Measurements from ENCODE around the gene ACTG1.
A peak's percentile ranks its signal among the peaks of the same experiment; 100 is the strongest.

ACTG1 gene

DNA sequence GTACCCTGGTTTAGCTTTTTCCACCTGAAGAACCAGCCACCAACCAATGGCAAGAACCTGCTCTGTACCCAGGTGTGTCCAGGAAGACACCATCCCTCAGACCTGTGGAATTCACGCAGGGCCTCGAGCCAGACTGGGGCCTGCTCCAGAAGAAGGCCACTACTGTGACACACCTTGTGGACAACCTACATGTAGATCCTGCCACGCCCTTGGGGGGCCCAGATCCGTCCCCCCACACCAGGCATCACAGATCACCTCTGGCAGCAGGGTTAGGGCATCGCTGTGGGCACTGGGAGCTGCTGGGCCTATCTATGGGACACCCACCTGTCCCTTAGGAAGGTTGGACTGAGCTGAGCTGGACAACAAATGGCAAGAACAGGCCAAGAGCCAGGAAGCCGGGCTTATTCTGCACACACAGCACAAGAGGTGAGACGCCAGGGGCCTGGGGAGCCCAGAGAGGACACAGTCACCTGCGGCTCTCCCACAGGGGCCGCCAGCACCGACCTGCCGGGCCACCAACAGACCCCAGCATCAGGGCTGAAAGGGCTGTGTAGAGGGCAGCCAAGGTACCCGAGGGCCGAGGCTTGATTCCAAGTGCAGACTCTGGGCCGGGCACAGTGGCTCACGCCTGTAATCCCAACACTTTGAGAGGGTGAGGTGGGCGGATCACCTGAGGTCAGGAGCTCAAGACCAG, 31.8 kb upstream of the ACTG1 start:
- no peak for DNase-seq

DNA sequence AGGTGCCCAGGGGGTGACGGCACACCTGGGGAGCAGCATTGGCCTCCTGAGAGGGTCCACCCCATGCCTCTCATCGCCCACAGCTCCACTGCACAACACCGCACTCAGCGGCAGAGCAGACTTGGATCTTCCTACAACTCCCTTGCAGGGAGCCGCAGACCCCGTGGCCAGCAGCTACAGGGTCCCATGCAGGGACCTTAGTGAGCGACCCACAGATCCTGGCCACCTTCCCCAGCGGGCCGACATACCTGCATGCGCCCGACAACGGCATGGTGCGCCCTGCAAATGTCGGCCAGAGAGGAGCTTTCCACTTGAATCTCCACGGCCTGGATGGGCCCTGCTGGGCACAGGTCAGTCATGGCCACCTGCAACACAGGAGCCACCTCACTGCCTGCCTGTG, 31.2 kb upstream of the ACTG1 start:
- DNase-seq, result no peak

DNA sequence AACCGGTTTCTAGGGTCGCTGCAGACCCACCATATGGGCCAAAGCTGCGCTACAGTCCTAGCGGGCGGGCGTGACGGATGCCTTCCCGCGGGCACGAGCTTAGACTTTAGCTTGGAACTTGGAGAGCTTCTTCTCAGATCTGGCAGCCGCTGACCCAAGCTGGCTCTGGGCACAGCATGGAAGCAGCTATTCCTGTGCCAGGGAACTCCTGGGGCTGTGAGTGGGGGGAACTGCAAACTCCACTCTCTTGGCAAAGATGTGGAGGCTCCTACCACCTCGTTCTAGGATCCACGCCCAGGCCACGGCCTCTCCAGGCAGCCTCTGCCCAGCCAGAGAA, 30.7 kb upstream of the ACTG1 start:
- DNase-seq, result no peak

DNA sequence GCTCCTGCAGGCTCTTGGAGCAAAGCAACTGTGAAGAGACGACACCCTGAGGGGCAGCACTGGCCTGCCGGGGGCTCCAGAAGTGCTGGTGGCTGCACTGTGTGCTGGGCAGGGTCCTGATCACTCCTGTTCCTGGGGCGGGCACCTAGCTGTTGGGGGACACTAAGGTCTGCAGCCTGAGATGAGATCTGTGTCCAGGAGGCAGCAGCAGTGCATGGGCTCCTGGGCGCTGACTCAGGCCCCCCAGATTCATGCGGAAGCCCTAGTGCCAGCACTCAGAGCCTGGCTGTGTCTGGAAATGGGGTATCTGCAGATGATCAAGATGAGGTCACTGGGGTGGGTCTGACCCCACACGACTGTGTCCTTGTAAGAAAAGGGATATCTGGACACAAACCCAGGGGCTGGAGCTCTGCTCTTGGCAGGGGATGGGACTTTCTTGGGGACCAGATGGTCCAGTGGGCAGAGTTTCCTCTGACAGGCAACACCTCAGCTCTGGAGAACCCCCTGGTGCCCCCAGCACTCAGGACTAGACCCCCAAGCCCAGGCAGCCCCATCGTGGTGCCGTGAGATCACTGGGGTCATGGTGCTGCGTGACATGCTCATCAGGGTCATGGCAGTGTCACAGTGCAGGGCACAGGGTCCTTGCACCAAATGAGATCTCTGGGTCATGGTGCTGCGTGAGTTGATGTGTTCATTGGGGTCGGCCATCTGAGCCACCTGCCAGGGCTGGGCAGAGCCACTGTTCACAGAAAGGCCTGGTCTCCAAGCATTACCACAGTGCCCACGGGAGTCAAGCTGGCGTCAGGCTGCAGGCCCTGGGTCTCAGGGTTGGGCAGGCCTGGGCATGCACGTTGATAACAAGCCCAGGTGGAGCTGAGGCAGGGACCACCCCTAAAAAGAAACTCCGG, 30.1 kb upstream of the ACTG1 start:
- DNase-seq, result no peak

GRCh38 chr17:81541123-81541522, 28.5 kb upstream of the ACTG1 start:
- DNase-seq, result no peak

DNA sequence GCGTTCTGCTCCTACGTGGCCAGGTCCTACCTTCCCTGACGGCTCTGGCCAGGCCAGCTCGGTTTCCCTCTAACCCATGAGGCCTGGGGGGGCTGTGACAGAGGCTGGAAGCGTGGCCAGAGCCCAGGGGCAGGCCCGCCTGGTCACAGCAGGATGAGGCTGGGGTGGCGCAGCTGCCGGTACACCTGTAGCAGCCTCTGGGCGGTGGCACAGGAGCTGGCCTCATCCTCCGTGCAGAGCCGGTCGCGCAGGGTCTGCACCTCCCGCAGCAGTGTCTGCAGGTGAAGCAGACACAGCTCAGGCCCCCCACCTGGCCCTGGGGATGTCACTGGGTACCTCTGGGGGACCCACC, 28.1 kb upstream of the ACTG1 start:
- DNase-seq, result no peak

- DNase-seq, result no peak
Measured at GRCh38 chr17:81539961-81540675, 27.5 kb upstream of the ACTG1 start.

- no peak for DNase-seq
Measured at GRCh38 chr17:81539571-81539900, 26.9 kb upstream of the ACTG1 start.

GRCh38 chr17:81538651-81539570, 26.3 kb upstream of the ACTG1 start:
- DNase-seq, result no peak

DNA sequence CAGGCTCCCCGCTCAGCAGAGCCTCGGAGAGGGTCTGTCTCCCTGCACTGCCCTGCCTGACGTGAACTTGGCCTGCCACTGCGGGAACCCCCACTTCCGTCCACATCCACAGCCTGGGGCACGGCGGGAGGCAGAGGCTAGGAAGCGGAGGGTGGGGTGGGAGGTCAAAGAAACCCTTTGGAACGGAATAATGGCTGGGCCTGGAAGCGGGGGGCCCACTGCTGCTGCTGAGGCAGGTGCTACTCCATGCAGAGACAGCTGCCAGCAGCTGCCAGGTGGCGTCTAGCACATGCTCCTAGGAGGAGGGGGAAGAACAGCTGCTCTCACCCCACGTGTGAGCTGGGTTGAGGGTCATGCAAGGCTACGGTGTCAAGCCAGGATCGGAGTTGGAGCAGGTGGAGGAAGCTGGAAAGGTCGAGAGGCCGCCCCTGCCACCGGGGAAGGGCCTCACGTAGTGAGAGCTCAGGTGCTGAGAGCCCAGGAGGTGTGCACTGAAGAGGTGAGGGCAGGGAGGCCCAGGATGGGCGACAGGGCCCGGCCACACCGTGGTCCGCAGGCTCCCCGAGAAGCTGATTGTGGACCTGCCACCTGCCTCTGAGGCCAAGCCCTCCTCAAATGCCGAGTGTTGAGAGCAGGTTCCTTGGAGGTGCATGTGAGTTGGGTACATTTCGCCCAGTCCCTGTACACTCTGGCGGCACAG, 25.4 kb upstream of the ACTG1 start:
- peak; percentile 78 for DNase-seq

DNA sequence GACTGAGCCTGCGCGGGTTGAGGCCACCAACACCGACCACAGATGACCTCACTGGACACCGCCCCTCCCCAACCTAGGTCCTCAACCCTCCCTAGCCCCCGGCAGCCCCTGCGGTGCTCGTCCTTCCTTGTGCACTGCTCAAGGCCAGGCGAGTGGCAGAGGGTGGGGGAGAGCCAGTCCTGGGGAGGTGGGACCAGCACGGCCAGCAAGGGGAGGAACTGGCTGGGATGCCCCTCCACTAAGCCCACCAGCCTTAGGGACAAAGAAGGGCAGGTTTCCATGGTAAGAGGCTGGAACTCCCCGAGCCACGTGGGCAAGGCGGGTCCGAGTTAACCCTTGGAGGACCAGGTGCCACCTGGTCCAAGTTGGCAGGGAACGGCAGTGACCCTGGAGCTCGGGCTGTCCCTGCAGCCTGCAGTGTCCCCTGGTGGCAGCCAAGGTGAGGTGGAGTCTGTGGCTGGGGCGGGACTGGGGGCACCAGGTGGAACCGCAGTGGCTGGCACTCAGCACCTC, 24.8 kb upstream of the ACTG1 start:
- DNase-seq, result peak; percentile 70

DNA sequence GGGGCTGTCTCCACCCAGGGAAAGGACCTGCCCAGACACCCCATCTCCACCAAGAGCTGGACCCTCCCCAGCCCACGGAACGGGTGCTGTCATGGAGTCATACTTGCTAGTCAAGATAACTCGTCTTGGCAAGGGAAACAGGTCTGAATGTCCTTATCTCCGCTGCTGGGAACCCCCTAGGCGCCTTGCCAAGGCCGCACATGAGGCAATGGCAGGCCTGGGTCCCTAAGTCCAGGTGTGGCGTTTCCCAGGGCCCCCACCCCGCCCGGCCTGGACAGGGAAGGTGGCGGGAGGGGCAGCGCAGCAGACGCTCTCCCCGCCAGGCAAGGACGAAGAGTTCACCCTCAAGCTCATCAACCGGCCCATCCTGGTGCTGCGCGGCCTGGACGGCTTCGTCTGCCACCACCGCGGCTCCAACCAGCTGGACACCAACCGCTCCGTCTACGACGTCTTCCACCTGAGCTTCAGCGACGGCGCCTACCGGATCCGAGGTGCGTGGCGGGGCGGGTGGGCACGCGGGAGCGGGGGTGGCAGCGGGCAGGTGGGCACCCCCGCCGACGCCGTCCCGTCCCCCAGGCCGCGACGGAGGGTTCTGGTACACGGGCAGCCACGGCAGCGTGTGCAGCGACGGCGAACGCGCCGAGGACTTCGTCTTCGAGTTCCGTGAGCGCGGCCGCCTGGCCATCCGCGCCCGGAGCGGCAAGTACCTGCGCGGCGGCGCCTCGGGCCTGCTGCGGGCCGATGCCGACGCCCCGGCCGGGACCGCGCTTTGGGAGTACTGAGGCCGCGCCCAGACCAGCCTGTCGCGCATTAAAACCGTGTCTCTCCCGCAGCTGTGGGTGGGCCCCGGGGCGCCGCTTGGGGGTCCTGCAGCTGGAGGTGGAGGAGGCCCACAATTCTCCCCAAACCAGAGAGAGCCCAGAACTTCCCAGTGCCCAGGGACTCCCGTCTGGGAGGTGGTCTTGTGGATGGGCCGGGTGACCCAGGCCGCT, 24.0 kb upstream of the ACTG1 start:
- DNase-seq, result no peak

GRCh38 chr17:81535480-81536298, 23.1 kb upstream of the ACTG1 start:
- no peak for DNase-seq

DNA sequence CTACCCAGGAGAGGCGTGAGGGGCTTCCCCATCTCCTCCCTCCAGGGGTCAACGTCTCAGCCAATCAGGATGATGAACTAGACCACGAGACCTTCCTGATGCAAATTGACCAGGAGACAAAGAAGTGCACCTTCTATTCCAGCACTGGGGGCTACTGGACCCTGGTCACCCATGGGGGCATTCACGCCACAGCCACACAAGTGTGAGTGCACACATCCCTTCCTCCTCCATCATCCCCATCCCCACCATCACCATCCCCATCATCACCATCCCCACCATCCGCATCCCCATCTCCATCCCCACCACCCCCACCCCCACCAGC, 22.4 kb upstream of the ACTG1 start:
- DNase-seq, result no peak

GRCh38 chr17:81534157-81535006, 21.8 kb upstream of the ACTG1 start:
- no peak for DNase-seq

DNA sequence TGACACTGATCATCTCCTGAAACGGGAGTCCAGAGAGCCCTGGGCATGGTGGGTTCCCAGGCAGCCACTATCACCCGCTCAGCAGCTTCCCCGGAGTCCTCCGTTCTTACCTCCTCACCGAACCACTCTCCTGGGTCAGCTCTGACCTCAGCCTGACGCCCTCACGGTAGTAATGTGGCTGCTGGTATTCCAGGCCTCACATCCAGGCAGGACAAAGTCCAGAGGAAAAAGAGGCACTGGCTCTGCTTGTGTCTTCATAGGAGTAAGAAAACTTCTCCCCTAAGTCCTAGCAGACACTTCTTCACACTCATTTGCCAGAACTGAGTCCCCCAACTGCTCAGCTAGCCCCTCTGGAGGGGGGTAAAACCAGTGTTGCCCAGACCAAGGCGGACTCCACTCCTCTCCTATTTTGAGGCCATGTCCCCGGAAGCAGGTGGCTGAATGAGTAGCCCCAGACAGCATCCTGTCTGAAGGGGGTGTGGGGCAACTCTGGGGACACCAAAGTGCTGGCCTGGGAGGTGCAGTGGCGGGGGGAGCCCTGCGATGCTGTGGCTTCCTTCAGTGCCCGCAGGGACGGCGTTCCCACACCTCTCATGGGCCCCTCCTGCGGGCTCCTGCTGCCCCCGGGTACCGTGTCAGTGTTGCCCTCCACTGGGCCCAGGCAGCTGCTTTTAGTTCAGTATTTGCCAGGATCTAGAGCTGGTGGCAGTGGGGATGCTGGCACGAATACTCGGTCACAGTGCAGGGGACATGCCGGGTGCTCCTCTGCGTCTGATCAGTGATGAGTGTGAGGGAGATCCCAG, 20.9 kb upstream of the ACTG1 start:
- no peak for DNase-seq

GRCh38 chr17:81532490-81533287, 20.1 kb upstream of the ACTG1 start:
- DNase-seq, result no peak
